Inferior parietal cortex (tissue), 1 donor: Measurements from ENCODE around the gene RHBDL2.
"Not testable (repeated sequence)": the region's sequence is repeated elsewhere in the genome, so short reads cannot be mapped to it uniquely, and the experiment has no call there.

Source experiments
- DNase-seq: peaks from one replicate; pipeline ENCODE4 v3.0.0-alpha.2; 2016; ENCODE audit errors: extremely low spot score

RHBDL2 gene, protein sequence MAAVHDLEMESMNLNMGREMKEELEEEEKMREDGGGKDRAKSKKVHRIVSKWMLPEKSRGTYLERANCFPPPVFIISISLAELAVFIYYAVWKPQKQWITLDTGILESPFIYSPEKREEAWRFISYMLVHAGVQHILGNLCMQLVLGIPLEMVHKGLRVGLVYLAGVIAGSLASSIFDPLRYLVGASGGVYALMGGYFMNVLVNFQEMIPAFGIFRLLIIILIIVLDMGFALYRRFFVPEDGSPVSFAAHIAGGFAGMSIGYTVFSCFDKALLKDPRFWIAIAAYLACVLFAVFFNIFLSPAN

DNA sequence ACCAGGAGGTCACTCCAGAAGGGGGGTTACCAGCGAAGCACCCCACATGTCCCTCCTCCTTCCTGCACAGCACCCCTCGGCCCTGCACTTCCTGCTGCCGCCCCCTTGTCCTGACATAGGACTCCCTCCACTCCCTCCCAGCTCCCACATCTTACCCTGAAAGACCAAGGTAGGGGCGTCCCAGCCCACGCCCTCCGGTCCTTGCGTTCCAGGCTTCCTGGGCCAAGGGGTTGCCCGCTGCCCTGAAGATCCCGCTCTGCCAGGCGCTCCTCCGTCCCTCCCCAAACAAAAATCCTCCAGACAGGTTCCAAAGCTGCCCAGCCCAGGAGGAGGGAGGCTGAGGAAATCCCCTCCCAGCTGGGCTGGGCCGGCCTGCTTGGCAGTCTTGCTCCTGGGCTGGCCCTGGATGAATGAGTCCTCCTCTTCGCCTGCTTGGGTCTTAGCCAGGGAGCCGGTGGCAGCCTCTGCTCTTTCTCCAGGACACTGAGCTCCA, at the start of gene RHBDL2:
TSS of gene RHBDL2 (minus strand) at position 304 of the 493 bp plus-strand sequence. CDS start 22,618 bp downstream, outside the sequence.
- DNase-seq = no peak

- DNase-seq = peak; percentile 97
Measured at GRCh38 chr1:38990738-38991637, 49.4 kb upstream of the RHBDL2 start, which contains the start of gene AKIRIN1. Gene AKIRIN1, plus strand, starts transcription at chr1:38991276. Its CDS starts 105 bp downstream, at chr1:38991381.

- DNase-seq = peak; percentile 41
Measured at GRCh38 chr1:38990386-38990737, 48.7 kb upstream of the RHBDL2 start.

- DNase-seq = no peak
Measured at GRCh38 chr1:38989979-38990378, 48.3 kb upstream of the RHBDL2 start.

- DNase-seq = not testable (repeated sequence)
Measured at GRCh38 chr1:38979380-38979779, 37.8 kb upstream of the RHBDL2 start.

- DNase-seq = not testable (repeated sequence)
Measured at GRCh38 chr1:38978245-38978542, 36.6 kb upstream of the RHBDL2 start.

DNA sequence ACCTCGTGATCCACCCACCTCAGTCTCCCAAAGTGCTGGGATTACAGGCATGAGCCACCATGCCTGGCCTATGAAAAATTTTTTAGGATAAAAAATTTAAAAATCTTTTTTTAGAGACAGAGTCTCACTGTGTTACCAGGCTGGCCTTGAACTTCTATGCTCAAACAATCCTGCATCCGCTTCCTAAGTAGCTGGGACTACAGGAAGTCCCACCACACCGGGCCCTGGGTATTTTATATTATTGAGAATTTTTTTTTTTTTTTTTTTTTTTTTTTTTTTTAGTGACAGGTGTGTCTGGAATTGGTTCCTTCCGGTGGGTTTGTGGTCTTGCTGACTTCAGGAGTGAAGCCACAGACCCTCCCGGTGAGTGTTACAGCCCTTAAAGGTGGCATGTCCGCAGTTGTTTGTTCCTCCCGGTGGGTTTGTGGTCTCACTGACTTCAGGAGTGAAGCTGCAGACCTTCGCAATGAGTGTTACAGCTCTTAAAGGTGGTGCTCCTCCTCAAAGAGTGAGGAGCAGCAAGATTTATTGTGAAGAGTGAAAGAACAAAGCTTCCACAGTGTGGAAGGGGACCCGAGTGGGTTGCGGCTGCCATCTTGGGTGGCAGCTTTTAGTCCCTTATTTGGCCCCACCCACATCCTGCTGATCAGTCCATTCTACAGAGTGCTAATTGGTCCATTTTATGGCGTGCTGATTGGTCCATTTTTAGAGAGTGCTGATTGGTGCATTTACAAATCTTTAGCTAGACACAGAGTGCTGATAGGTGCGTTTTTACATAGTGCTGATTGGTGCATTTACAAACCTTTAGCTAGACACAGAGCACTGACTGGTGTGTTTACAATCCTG, 36.0 kb upstream of the RHBDL2 start:
- not testable (repeated sequence) for DNase-seq

GRCh38 chr1:38973659-38974437, 32.2 kb upstream of the RHBDL2 start:
- DNase-seq = no peak

- DNase-seq = not testable (repeated sequence)
Measured at GRCh38 chr1:38973145-38973544, 31.5 kb upstream of the RHBDL2 start.

DNA sequence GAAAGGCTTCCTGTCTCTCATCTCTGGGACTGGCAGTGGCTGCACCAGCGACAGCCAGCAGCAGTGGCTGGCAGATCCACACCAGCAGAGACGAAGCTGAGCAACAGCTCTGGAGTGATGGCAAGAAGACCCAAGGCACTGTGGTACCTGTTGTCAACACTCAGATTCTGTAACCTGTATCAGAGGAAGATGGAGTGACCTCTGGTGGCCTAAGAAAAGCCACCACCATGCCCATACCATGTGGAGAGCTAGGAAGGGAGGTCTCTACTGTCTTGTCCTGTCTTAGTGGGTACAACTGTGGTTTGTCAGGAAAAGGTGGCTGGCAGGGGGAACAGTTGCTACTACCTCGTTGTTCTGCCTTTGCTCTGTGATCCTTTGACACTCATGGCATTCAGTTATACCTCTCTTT, 22.5 kb upstream of the RHBDL2 start:
- DNase-seq = no peak

- no peak for DNase-seq
Measured at GRCh38 chr1:38962560-38962959, 20.9 kb upstream of the RHBDL2 start.

DNA sequence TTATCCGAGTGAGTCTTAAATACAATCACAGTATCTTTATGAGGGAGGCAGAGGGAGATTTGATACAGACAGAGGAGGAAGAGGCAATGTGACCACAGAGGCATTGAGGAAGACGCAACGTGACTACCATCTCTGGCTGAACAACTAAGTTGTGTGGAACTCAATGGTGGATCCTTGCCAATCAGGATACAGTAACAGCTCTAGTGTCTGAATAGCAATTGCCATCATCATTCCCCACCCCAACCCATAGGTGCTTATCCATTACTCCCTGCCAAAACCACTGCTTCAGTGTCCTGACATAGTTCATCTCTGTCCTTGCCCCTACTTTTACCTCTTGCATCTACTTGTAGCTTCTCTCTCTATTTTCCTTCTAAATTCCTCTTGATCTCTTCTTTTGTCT, 20.5 kb upstream of the RHBDL2 start:
- no peak for DNase-seq

- no peak for DNase-seq
Measured at GRCh38 chr1:38958967-38959366, 17.3 kb upstream of the RHBDL2 start.

- DNase-seq = no peak
Measured at GRCh38 chr1:38953433-38953860, 11.8 kb upstream of the RHBDL2 start.

DNA sequence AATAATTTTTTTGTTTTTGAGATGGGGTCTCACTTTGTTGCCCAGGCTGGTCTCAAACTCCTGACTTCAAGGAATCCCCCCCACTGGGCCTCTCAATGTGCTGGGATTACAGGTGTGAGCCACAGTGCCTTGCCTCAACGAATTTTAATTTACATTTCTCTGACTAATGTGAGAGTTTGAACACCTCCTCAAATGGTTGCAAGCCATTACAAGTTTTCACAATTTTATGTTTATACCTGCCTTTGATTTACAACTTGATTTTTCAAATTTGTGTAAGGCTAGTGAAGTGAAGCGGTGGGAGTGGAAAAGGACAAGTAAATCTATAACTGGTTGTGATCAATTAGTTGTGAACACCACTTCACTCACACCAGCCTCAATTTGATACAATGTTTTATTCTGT, 8.9 kb upstream of the RHBDL2 start:
- no peak for DNase-seq

DNA sequence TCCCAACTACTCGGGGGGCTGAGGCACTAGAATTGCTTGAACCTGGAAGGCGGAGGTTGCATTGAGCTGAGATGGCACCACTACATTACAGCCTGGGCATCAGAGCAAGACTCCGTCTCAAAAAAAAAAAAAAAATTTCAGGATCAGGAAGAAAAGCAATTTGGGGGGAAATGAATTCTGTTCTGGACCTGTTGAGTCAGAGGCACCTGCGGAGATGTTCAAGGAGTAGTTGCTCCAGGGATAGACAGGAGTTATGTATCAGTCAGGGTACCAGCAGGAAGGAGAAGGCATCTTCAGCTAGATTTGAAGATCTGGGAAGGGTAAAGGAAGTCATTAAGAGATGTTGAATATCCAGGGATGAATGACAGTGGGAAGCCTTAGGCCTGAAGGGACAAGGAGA, 2.9 kb upstream of the RHBDL2 start:
- no peak for DNase-seq

DNA sequence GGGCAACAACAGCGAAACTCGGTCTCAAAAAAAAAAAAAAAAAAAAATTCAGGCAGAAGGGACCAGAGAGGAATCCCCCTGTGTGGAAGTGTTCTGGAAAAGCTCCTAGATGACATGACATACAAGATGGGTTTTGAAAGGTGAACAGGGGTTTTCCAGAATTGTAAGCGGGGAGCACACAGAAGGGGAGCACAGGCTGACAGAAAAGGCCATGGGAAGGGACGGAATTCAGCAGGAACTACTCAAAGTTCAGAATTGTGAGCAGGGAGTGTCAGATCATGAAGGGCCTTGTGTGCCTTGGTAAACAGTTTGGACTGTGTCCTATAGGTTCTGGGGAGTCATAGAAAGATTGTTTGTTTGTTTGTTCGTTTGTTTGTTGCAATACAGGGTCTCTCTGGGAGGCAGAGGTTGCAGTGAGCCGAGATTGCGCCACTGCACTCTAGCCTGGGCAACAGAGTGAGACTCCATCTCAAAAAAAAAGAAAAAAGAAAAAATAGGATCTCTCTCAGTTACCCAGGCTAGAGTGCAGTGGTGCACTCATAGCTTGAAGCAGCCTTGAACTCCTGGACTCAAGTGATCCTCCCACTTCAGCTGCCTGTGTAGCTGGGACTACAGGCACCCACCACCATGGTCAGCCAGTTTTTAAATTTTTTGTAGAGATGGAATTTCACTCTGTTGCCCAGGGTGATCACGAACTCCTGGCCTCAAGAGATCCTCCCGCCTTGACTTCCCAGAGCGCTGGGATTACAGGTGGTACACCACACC, 1.2 kb upstream of the RHBDL2 start:
- DNase-seq = no peak

DNA sequence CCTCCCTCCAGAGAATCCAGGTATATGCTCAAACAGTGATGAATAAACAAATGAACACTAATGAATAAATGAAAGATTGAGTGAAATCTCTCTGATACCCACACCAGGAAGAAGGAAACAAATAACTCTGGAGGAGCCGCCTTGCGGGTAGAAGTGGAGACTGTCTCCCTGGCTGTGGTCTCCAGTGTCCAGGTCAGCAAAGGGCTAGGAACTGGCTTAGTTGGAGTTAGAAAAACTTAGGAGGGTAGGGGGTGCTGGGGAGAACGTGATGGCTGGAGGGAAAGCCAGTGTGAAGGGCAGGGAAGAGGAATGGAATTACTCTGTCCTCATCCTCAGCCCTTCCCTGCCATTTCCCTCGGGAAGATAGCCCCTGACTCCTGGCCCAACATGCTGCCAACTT, 537 bp downstream of the RHBDL2 start:
- DNase-seq = no peak

DNA sequence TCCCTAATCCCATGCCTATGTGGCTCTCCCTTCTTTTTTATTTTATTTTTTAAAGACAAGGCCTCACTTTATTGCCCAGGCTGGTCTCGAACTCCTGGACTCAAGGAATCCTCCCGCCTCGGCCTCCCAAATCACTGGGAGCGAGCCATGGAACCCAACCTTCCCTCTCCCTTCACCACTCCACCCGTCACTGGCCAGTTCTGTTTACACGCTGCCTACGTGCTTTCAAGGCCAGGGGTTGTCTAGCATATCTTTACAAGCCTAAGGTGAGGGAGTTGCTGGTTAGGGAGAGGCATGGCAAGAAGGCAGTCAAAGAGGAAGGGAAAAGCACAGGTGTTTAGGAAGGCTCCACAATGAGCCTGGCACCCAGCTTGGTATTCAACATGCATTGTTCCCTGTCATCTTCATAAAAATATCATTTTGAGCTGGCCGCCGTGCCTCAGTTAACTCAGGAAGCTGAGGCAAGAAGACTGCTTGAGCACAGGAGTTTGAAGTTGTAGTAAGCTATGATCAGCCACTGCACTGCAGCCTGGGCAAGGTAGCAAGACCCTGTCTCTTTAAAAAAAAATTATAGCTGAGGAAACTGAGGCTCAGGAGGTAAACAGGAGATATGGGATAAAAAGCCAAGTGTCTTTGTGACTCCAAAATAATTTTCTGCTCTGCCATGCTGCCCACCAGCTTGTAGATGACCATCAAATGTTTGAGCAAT, 1.1 kb downstream of the RHBDL2 start:
- DNase-seq = no peak
